ENCODE data around the gene IKZF5.

The IKZF5 gene

DNA sequence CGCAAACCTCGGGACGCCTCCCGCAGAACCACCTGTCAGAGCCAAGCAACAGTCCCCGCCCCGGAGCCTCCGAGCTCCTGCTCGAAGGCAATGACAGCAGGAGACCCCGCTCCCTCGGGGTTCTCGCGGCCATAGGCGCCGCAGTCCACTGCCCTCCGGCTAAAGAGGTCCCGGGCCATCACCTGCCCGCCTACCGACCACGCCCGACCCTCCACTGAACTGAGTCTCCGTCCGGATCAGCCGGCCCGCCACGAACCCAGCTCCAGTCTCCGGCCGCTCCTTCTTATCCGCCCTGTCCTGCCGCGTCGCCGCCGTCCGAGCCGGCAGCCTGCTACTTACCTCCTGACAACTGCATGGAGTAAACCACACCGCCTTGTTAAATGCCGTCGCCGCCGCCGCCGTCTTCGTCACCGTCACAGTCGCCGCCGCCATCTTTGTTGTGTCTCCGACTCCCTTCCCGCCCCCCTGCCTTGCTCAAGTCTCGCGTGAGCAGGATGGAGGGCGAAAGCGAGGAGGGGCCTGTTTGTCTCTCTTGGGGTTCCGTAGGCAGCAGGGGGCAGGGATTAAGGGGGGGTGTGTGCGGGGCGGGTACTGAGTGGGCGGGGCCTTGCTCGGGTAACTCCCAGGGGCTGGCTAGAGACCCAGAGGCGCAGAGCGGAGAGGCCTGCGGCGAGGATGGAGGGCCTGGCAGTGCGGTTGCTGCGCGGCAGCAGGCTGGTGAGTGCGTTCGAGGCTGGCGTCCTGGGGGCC is at the start of gene IKZF5, which contains the start of gene ACADSB:
IKZF5 (minus strand) TSS at position 441 of the 750 bp plus-strand sequence. CDS start 10,170 bp downstream, outside the sequence.
ACADSB (plus strand) TSS at position 652 of the 750 bp plus-strand sequence; CDS start at position 676, 24 bp downstream.
- peak; percentile 93 for DNase-seq (ENCODE audit: low spot score)

DNA sequence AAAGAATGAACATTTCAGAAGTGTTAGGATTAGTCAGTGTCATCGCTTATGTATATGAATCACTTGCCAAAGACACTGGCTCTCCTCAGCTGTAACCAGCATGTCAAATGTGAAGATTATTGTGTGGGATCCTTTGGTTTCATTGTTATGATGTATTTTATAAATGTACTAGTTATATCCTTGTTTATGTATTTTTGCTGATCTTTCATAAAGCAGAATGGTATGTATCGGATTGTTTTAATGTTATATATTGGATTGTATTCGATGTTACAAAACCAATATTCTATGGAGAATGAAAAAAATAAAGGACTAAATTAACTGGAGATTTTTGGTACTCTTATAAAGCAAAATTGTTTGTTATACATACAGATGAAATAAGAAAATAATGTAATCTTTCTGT is 49.4 kb upstream of the IKZF5 start:
- no peak for DNase-seq (ENCODE audit: low spot score)

GRCh38 chr10:123045961-123046731 is 37.6 kb upstream of the IKZF5 start:
- DNase-seq (ENCODE audit: low spot score): no peak

DNA sequence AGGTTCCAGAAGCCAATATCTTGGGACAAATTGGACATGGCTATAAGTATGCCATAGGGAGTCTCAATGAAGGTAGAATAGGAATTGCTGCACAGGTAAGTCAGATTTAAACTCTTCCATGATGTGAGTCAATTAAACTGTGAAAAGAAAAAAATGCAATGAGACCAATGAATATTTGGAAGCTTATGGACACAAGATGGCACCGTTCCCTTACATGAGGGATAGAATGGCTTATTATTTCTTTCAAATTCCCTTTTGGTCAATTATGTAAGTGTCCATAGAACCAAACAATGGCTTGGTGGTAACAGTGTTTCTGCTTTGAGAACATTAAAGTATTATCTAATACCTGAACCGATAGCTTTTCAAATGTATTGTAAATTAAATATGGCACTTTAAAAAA is 35.8 kb upstream of the IKZF5 start:
- DNase-seq (ENCODE audit: low spot score): no peak

DNA sequence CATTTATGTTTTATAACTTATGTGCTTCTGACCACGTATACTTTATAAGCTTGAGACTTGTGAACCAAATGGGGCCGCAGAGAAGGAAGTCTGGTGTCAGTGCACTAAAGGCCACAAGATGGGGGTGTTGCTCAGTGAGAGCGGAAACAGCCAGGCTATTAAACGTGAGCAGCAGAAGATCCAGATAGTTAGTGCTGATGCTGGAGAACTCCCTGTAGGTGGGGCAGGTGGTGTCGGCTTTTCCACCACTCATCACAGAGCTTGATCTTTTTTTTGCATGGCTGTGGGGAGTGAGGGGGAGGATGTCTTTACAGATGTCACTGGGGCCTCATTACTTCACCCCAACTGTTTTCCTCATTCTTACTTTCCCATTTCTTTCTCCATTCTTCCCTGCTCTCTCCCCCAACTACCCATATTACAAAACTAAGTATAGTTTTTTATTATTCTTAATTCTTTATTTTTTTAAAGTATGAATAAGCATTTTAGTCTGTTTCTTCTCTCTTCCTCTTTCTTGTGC is 34.9 kb upstream of the IKZF5 start:
- DNase-seq (ENCODE audit: low spot score): peak; percentile 66

GRCh38 chr10:123042708-123043408 is 34.3 kb upstream of the IKZF5 start:
- no peak for DNase-seq (ENCODE audit: low spot score)

- DNase-seq (ENCODE audit: low spot score): no peak
Observed at GRCh38 chr10:123039632-123039930, 31.0 kb upstream of the IKZF5 start.

DNA sequence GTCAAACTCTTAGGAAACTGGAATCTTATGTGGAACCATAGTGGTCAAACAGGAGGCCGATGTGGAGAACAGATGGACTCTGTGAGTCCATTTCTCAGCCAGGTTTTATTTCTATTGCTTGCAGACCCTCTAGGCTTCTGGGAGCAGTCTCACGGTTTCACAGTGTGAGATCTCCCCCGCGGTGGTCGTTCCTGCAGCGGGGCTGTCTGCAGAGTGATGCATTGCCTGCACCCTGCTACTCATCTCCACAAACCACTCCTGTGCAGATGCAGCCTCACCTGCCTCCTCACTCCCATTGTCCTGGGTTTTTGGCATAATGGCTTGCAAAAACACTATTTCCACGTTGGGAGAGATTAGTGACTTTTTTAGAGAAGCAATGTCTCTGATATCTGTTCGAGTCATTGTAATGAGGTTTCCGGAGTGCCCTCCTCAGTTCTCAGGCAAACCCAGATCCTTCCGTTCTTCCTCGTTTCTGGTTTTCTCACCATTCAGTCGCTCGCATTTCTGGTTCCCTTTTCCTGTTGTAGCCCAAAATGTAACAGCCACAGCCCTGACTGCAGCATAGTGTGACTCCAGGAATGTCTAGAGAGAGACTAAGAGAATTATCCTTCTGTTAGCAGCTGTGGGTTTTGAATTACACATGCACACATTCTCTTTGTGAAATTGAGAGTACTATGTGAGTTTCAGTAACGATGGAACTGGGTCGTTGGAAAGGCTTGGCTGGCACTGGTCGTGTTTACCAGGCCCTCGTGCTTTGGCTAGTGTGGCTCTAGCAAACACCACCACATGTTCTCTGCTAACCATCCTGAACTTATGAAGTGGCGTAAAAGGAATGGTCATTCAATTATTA is 30.4 kb upstream of the IKZF5 start:
- DNase-seq (ENCODE audit: low spot score): no peak

GRCh38 chr10:123035467-123036086 is 27.0 kb upstream of the IKZF5 start:
- no peak for DNase-seq (ENCODE audit: low spot score)

DNA sequence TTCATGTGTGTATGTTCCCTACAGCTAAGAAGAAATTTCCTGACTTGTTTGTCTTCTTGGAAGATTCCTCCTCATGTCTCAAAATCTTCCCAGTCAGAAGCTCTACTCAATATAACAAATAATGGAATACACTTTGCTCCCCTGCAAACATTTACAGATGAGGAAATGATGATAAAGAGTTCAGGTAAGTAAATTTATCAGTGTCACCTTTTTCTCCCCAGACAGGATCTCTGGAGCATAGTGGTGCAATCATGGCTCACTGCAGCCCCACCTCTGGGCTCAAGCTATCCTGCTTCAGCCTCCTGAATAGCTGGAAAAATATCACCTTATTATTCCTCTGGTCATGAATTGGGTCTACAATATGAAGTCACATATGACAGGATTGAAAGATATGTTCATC is 25.7 kb upstream of the IKZF5 start:
- no peak for DNase-seq (ENCODE audit: low spot score)

DNA sequence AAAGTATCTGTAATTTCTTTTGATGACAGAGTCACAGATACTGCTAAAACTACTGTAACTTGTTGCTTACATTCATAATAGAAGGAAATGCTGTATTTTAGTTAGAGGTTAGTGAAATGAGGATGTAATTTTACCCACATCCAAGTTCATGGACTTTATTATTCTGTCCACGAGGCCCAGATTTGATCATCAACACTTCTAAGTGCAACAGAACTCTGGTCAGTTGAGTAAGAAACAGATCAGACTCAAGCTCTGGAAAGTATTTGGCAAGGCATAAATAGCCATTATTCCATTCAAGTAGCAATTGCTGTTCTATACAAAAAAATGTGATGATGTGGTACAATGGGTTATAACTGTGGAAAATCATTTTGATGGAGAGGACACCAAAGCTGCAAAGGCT is 22.5 kb upstream of the IKZF5 start:
- DNase-seq (ENCODE audit: low spot score): no peak

DNA sequence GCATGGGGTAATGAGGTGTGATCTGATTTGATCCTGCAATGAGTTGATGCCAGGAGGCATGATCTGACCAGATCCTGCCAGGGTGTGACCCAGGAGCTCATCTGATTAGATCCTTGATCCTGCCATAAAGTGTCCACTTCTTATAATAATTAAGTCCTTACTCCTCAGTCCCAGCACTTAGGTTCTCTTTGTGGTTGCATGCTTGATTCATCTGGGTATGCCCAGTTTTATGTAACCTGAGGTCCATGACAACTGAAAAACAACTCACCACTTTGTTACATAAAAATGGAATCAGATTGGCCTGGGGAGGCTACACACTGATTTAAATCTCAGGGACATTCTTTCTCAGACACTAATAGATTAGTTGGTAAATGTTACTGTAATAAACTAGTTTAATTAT is 19.3 kb upstream of the IKZF5 start:
- no peak for DNase-seq (ENCODE audit: low spot score)

GRCh38 chr10:123026302-123026701 is 17.7 kb upstream of the IKZF5 start:
- no peak for DNase-seq (ENCODE audit: low spot score)

DNA sequence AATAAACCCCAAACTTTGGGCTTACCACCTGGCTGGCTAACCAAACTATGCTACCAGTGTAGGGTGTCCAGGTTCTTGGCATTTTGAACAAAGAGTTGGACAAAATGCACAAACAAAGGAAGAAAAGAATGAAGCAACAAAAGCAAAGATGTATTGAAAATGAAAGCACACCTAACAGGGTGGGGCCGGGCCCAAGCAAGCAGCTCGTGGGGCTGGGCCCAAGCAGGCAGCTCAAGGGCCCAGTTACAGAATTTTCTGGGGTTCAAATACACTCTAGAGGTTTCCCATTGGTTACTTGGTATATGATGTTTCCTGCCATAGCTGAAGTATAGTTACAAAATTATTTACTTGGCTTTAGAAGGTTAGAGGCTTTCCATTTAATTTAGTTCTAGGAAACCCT is 15.9 kb upstream of the IKZF5 start:
- no peak for DNase-seq (ENCODE audit: low spot score)

GRCh38 chr10:123021517-123021916 is 12.9 kb upstream of the IKZF5 start:
- peak; percentile 25 for DNase-seq (ENCODE audit: low spot score)

GRCh38 chr10:123019941-123020703 is 11.5 kb upstream of the IKZF5 start:
- no peak for DNase-seq (ENCODE audit: low spot score)

DNA sequence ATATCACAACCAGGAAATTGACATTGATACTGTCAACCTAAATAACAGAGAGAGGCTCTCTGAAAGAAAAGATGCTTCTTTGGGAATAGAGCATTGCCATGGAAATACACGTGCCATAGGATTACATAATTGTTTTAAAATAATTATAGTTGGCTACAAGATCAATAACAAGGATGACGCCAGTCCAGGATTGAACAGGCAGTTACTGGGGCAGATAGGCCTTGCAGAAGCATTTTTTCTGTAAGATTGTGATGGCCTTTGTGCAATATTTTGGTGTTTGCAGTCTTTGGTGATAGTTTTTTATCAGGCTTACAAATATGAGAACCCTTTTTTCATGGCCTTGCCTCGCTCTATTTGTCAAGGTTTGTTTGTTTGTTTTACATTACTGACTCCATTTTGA is 10.7 kb upstream of the IKZF5 start:
- DNase-seq (ENCODE audit: low spot score): no peak

GRCh38 chr10:123018531-123018930 is 9.9 kb upstream of the IKZF5 start:
- DNase-seq (ENCODE audit: low spot score): no peak

DNA sequence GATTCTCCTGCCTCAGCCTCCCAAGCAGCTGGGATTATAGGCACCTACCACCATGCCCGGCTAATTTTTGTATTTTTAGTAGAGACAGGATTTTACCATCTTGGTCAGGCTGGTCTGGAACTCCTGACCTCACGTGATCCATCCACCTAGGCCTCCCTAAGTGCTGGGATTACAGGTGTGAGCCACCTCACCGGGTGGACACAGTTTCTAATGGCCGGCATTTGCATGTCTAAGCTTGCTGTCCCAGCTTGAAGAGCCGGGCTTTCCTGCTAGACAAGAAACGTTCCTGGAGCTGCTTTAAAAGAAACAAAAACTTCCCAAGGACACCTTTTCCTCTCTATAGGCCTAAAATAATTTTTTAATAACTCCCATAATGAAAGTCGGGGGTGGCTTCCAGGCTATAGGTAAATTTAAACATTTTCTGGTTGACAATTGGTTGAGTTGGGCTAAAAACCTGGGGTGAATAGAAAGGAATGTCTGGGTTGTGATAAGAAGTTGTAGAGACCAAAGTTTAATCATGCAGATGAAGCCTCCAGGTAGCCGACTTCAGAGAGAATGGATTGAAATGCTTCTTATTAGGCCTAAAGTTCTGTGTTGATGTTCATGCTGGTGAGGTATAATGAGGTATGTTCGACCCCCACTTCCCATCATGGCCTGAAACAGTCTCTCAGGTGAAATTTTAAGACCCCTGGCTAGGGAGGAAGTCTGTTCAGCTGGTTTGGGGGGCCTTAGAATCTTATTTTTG is 9.0 kb upstream of the IKZF5 start:
- no peak for DNase-seq (ENCODE audit: low spot score)

- no peak for DNase-seq (ENCODE audit: low spot score)
Observed at GRCh38 chr10:123016228-123016627, 7.6 kb upstream of the IKZF5 start.
